Retinal pigment epithelial cell (primary cell): ENCODE data around the gene TMEM72.

Experiments
- DNase-seq: peaks from one replicate; pipeline ENCODE4 v3.0.0-alpha.2; 2010; ENCODE audit warnings: low read depth
- H3K4me3 ChIP-seq: 2 replicates; pipeline ENCODE4 v1.5.1; 2011; ENCODE audit warnings: mild to moderate bottlenecking, low read length, control low read depth, moderate library complexity
- CTCF ChIP-seq: conservative IDR thresholded peaks from 2 replicates; pipeline ENCODE4 v1.5.1; 2011; ENCODE audit warnings: low read depth, low read length, control low read depth, inconsistent platforms

The TMEM72 gene

GRCh38 chr10:44977287-44978212 is 66.4 kb downstream of the TMEM72 start:
- no peak for TF ChIP-seq CTCF
- H3K4me3 ChIP-seq: peak overlapping the region; percentile 33
- DNase-seq: no peak

GRCh38 chr10:44978213-44978569 is 67.1 kb downstream of the TMEM72 start:
- DNase-seq: no peak
- H3K4me3 ChIP-seq: peak overlapping the region; percentile 33
- no peak for TF ChIP-seq CTCF

- DNase-seq: peak; percentile 86
- peak within 1 kb of the TSS; percentile 33 for H3K4me3 ChIP-seq
Measured at GRCh38 chr10:44978570-44979280, 67.6 kb downstream of the TMEM72 start, which contains the start of gene DEPP1. TSS of gene DEPP1 (minus strand) at chr10:44978809. CDS start at chr10:44978030, 779 bp downstream.

GRCh38 chr10:44979281-44980191 is 68.4 kb downstream of the TMEM72 start:
- no peak for DNase-seq
- no peak for TF ChIP-seq CTCF
- no peak overlapping the region for H3K4me3 ChIP-seq

More at GRCh38 chr10:44978570-44979280, 67.6 kb downstream of the TMEM72 start, which contains the start of gene DEPP1:
- TF ChIP-seq CTCF: peak; percentile 23

- no peak for TF ChIP-seq CTCF
- no peak for DNase-seq
- H3K4me3 ChIP-seq: no peak overlapping the region
Measured at GRCh38 chr10:44980309-44981171, 69.4 kb downstream of the TMEM72 start.
